ENCODE results near the gene POTEF.
"Not testable (repeated sequence)": the region's sequence is repeated elsewhere in the genome, so short reads cannot be mapped to it uniquely, and the experiment has no call there.

DNA sequence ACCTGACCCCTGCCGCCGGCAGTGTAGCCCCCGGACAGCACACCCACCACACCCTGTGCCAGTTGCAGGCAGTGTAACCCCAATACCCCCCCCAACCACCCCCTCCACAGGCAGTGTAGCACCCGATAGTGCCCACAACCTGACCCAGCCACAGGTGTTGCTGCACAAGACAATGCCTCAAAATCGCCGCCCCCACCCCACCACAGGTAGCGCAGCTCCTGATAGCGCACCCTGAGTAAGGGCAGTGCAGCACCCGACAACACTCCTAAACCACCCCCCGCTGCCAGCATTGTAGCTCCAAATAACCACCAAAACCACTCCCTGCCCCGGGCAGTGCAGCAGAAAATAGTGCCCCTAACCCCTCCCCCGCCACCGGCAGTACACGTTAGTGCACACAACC lies 558 bp downstream of the POTEF start:
- TF ChIP-seq, protein P1, sequence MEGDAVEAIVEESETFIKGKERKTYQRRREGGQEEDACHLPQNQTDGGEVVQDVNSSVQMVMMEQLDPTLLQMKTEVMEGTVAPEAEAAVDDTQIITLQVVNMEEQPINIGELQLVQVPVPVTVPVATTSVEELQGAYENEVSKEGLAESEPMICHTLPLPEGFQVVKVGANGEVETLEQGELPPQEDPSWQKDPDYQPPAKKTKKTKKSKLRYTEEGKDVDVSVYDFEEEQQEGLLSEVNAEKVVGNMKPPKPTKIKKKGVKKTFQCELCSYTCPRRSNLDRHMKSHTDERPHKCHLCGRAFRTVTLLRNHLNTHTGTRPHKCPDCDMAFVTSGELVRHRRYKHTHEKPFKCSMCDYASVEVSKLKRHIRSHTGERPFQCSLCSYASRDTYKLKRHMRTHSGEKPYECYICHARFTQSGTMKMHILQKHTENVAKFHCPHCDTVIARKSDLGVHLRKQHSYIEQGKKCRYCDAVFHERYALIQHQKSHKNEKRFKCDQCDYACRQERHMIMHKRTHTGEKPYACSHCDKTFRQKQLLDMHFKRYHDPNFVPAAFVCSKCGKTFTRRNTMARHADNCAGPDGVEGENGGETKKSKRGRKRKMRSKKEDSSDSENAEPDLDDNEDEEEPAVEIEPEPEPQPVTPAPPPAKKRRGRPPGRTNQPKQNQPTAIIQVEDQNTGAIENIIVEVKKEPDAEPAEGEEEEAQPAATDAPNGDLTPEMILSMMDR (IDR thresholded peaks at IDR 0.05 in 4 of 5, conservative IDR thresholded peaks at IDR 0.05 in 1 of 5) = not testable (repeated sequence)
- TF ChIP-seq POLR2A (IDR thresholded peaks at IDR 0.05) = not testable (repeated sequence)

All from gastrocnemius medialis (tissue), 4 donors.